ENCODE measurements around the gene NBPF4.
"Not testable (repeated sequence)": the region's sequence is repeated elsewhere in the genome, so short reads cannot be mapped to it uniquely, and the experiment has no call there.

GRCh38 chr1:108255426-108255825 is 11.6 kb upstream of the NBPF4 start:
- TF ChIP-seq CTCF (conservative IDR thresholded peaks at IDR 0.05); ZFX (IDR thresholded peaks at IDR 0.05): not testable (repeated sequence)
